ENCODE measurements around the gene LNPK. TPM values are rescaled to one million over a fixed set of nuclear protein-coding genes. Genes with fewer than 3 reads are reported as not detected.

Gene LNPK
- 45.4 TPM for total RNA-seq

- Histone ChIP-seq H3K4me3 (ENCODE audit: low read length in 3 of 3) (peak within 1 kb of the TSS; percentile 87 to 96 (median 90)), H3K9me3 (ENCODE audit: control insufficient read depth in 3 of 3, low read length in 3 of 3) (no peaks in the 10 kb centered on the region), H3K27me3 (ENCODE audit: control insufficient read depth in 3 of 3, insufficient read depth in 3 of 3, low read length in 3 of 3) (no peaks in the 10 kb centered on the region), H3K27ac (ENCODE audit: low read depth, low read length) (peak within 1 kb of the TSS; percentile 98), H3K9ac (ENCODE audit: low read depth in 1 of 3, low read length in 3 of 3) (peak within 1 kb of the TSS; percentile 94 to 99 (median 94)), H3K36me3 (ENCODE audit: control insufficient read depth in 3 of 3, insufficient read depth in 3 of 3, low read length in 3 of 3) (no peaks in the 10 kb centered on the region), H3K4me1 (ENCODE audit: control insufficient read depth in 3 of 3, insufficient read depth in 3 of 3, low read length in 3 of 3) (peaks cover 5 to 28% (median 14%) of the 10 kb centered on the region in 3 donors)
Observed at GRCh38 chr2:176001916-176002687, at the start of gene LNPK. Gene LNPK (minus strand): TSS chr2:176002267. CDS start chr2:175995584, 6,683 bp downstream.

- H3K36me3 ChIP-seq (ENCODE audit: control insufficient read depth in 3 of 3, insufficient read depth in 3 of 3, low read length in 3 of 3), result no peaks in the 10 kb centered on the region
- H3K27ac ChIP-seq (ENCODE audit: low read depth, low read length), result no peak overlapping the region
- H3K27me3 ChIP-seq (ENCODE audit: control insufficient read depth in 3 of 3, insufficient read depth in 3 of 3, low read length in 3 of 3), result peaks cover 0 to 3% (median 3%) of the 10 kb centered on the region in 3 donors
- H3K4me3 ChIP-seq (ENCODE audit: low read length in 3 of 3), result no peak overlapping the region
- H3K9ac ChIP-seq (ENCODE audit: low read depth in 1 of 3, low read length in 3 of 3), result no peak overlapping the region
- no peaks in the 10 kb centered on the region for H3K9me3 ChIP-seq (ENCODE audit: control insufficient read depth in 3 of 3, low read length in 3 of 3)
- peaks cover 0 to 3% (median 0%) of the 10 kb centered on the region in 3 donors for H3K4me1 ChIP-seq (ENCODE audit: control insufficient read depth in 3 of 3, insufficient read depth in 3 of 3, low read length in 3 of 3)
Observed at GRCh38 chr2:176039375-176039774, 37.3 kb upstream of the LNPK start.

- H3K9me3 ChIP-seq (ENCODE audit: control insufficient read depth in 3 of 3, low read length in 3 of 3), result no peaks in the 10 kb centered on the region
- H3K4me1 ChIP-seq (ENCODE audit: control insufficient read depth in 3 of 3, insufficient read depth in 3 of 3, low read length in 3 of 3), result peaks cover 0 to 3% (median 0%) of the 10 kb centered on the region in 3 donors
- no peak overlapping the region for H3K4me3 ChIP-seq (ENCODE audit: low read length in 3 of 3)
- no peaks in the 10 kb centered on the region for H3K36me3 ChIP-seq (ENCODE audit: control insufficient read depth in 3 of 3, insufficient read depth in 3 of 3, low read length in 3 of 3)
- no peak overlapping the region for H3K27ac ChIP-seq (ENCODE audit: low read depth, low read length)
- H3K27me3 ChIP-seq (ENCODE audit: control insufficient read depth in 3 of 3, insufficient read depth in 3 of 3, low read length in 3 of 3), result peaks cover 0 to 3% (median 3%) of the 10 kb centered on the region in 3 donors
- H3K9ac ChIP-seq (ENCODE audit: low read depth in 1 of 3, low read length in 3 of 3), result no peak overlapping the region
Observed at GRCh38 chr2:176038694-176039093, 36.6 kb upstream of the LNPK start.

- Histone ChIP-seq H3K9ac (ENCODE audit: low read depth in 1 of 3, low read length in 3 of 3) (no peak overlapping the region), H3K27ac (ENCODE audit: low read depth, low read length) (no peak overlapping the region), H3K9me3 (ENCODE audit: control insufficient read depth in 3 of 3, low read length in 3 of 3) (no peaks in the 10 kb centered on the region), H3K27me3 (ENCODE audit: control insufficient read depth in 3 of 3, insufficient read depth in 3 of 3, low read length in 3 of 3) (peaks cover 0 to 3% (median 0%) of the 10 kb centered on the region in 3 donors), H3K36me3 (ENCODE audit: control insufficient read depth in 3 of 3, insufficient read depth in 3 of 3, low read length in 3 of 3) (no peaks in the 10 kb centered on the region), H3K4me3 (ENCODE audit: low read length in 3 of 3) (no peak overlapping the region), H3K4me1 (ENCODE audit: control insufficient read depth in 3 of 3, insufficient read depth in 3 of 3, low read length in 3 of 3) (peaks cover 0 to 3% (median 0%) of the 10 kb centered on the region in 3 donors)
Observed at GRCh38 chr2:176035013-176035691, 33.1 kb upstream of the LNPK start.

- H3K4me1 ChIP-seq (ENCODE audit: control insufficient read depth in 3 of 3, insufficient read depth in 3 of 3, low read length in 3 of 3), result no peaks in the 10 kb centered on the region
- no peak overlapping the region for H3K27ac ChIP-seq (ENCODE audit: low read depth, low read length)
- H3K4me3 ChIP-seq (ENCODE audit: low read length in 3 of 3), result no peak overlapping the region
- H3K9ac ChIP-seq (ENCODE audit: low read depth in 1 of 3, low read length in 3 of 3), result no peak overlapping the region
- H3K9me3 ChIP-seq (ENCODE audit: control insufficient read depth in 3 of 3, low read length in 3 of 3), result no peaks in the 10 kb centered on the region
- peaks cover 0 to 4% (median 2%) of the 10 kb centered on the region in 3 donors for H3K27me3 ChIP-seq (ENCODE audit: control insufficient read depth in 3 of 3, insufficient read depth in 3 of 3, low read length in 3 of 3)
- no peaks in the 10 kb centered on the region for H3K36me3 ChIP-seq (ENCODE audit: control insufficient read depth in 3 of 3, insufficient read depth in 3 of 3, low read length in 3 of 3)
Observed at GRCh38 chr2:176027806-176028205, 25.7 kb upstream of the LNPK start.

GRCh38 chr2:176025932-176026331, 23.9 kb upstream of the LNPK start:
- Histone ChIP-seq H3K4me3 (ENCODE audit: low read length in 3 of 3) (no peak overlapping the region), H3K9me3 (ENCODE audit: control insufficient read depth in 3 of 3, low read length in 3 of 3) (no peaks in the 10 kb centered on the region), H3K4me1 (ENCODE audit: control insufficient read depth in 3 of 3, insufficient read depth in 3 of 3, low read length in 3 of 3) (no peaks in the 10 kb centered on the region), H3K36me3 (ENCODE audit: control insufficient read depth in 3 of 3, insufficient read depth in 3 of 3, low read length in 3 of 3) (no peaks in the 10 kb centered on the region), H3K27ac (ENCODE audit: low read depth, low read length) (no peak overlapping the region), H3K9ac (ENCODE audit: low read depth in 1 of 3, low read length in 3 of 3) (no peak overlapping the region), H3K27me3 (ENCODE audit: control insufficient read depth in 3 of 3, insufficient read depth in 3 of 3, low read length in 3 of 3) (peaks cover 0 to 4% (median 2%) of the 10 kb centered on the region in 3 donors)

GRCh38 chr2:176024083-176024482, 22.0 kb upstream of the LNPK start:
- no peak overlapping the region for H3K4me3 ChIP-seq (ENCODE audit: low read length in 3 of 3)
- no peaks in the 10 kb centered on the region for H3K9me3 ChIP-seq (ENCODE audit: control insufficient read depth in 3 of 3, low read length in 3 of 3)
- no peaks in the 10 kb centered on the region for H3K36me3 ChIP-seq (ENCODE audit: control insufficient read depth in 3 of 3, insufficient read depth in 3 of 3, low read length in 3 of 3)
- no peaks in the 10 kb centered on the region for H3K4me1 ChIP-seq (ENCODE audit: control insufficient read depth in 3 of 3, insufficient read depth in 3 of 3, low read length in 3 of 3)
- H3K9ac ChIP-seq (ENCODE audit: low read depth in 1 of 3, low read length in 3 of 3), result no peak overlapping the region
- H3K27ac ChIP-seq (ENCODE audit: low read depth, low read length), result no peak overlapping the region
- peaks cover 0 to 4% (median 4%) of the 10 kb centered on the region in 3 donors for H3K27me3 ChIP-seq (ENCODE audit: control insufficient read depth in 3 of 3, insufficient read depth in 3 of 3, low read length in 3 of 3)

- H3K36me3 ChIP-seq (ENCODE audit: control insufficient read depth in 3 of 3, insufficient read depth in 3 of 3, low read length in 3 of 3), result no peaks in the 10 kb centered on the region
- no peaks in the 10 kb centered on the region for H3K9me3 ChIP-seq (ENCODE audit: control insufficient read depth in 3 of 3, low read length in 3 of 3)
- no peak overlapping the region for H3K9ac ChIP-seq (ENCODE audit: low read depth in 1 of 3, low read length in 3 of 3)
- no peak overlapping the region for H3K4me3 ChIP-seq (ENCODE audit: low read length in 3 of 3)
- H3K4me1 ChIP-seq (ENCODE audit: control insufficient read depth in 3 of 3, insufficient read depth in 3 of 3, low read length in 3 of 3), result no peaks in the 10 kb centered on the region
- H3K27me3 ChIP-seq (ENCODE audit: control insufficient read depth in 3 of 3, insufficient read depth in 3 of 3, low read length in 3 of 3), result peaks cover 0 to 4% (median 4%) of the 10 kb centered on the region in 3 donors
- no peak overlapping the region for H3K27ac ChIP-seq (ENCODE audit: low read depth, low read length)
Observed at GRCh38 chr2:176022048-176022447, 20.0 kb upstream of the LNPK start.

- no peak overlapping the region for H3K4me3 ChIP-seq (ENCODE audit: low read length in 3 of 3)
- H3K4me1 ChIP-seq (ENCODE audit: control insufficient read depth in 3 of 3, insufficient read depth in 3 of 3, low read length in 3 of 3), result no peaks in the 10 kb centered on the region
- no peaks in the 10 kb centered on the region for H3K9me3 ChIP-seq (ENCODE audit: control insufficient read depth in 3 of 3, low read length in 3 of 3)
- no peak overlapping the region for H3K27ac ChIP-seq (ENCODE audit: low read depth, low read length)
- peaks cover 0 to 4% (median 4%) of the 10 kb centered on the region in 3 donors for H3K27me3 ChIP-seq (ENCODE audit: control insufficient read depth in 3 of 3, insufficient read depth in 3 of 3, low read length in 3 of 3)
- H3K9ac ChIP-seq (ENCODE audit: low read depth in 1 of 3, low read length in 3 of 3), result no peak overlapping the region
- no peaks in the 10 kb centered on the region for H3K36me3 ChIP-seq (ENCODE audit: control insufficient read depth in 3 of 3, insufficient read depth in 3 of 3, low read length in 3 of 3)
Observed at GRCh38 chr2:176020400-176020799, 18.3 kb upstream of the LNPK start.

GRCh38 chr2:176018708-176019107, 16.6 kb upstream of the LNPK start:
- H3K9me3 ChIP-seq (ENCODE audit: control insufficient read depth in 3 of 3, low read length in 3 of 3), result no peaks in the 10 kb centered on the region

More at GRCh38 chr2:176018708-176019107, 16.6 kb upstream of the LNPK start:
- H3K27ac ChIP-seq (ENCODE audit: low read depth, low read length), result no peak overlapping the region
- H3K27me3 ChIP-seq (ENCODE audit: control insufficient read depth in 3 of 3, insufficient read depth in 3 of 3, low read length in 3 of 3), result peaks cover 0 to 2% (median 0%) of the 10 kb centered on the region in 3 donors
- H3K36me3 ChIP-seq (ENCODE audit: control insufficient read depth in 3 of 3, insufficient read depth in 3 of 3, low read length in 3 of 3), result no peaks in the 10 kb centered on the region
- H3K4me1 ChIP-seq (ENCODE audit: control insufficient read depth in 3 of 3, insufficient read depth in 3 of 3, low read length in 3 of 3), result no peaks in the 10 kb centered on the region
- no peak overlapping the region for H3K4me3 ChIP-seq (ENCODE audit: low read length in 3 of 3)
- no peak overlapping the region for H3K9ac ChIP-seq (ENCODE audit: low read depth in 1 of 3, low read length in 3 of 3)

All from skeletal muscle tissue (tissue), 4 donors.